KBM-7 (cell line): ENCODE data around the gene NME3.
"Not testable (repeated sequence)": the region's sequence is repeated elsewhere in the genome, so short reads cannot be mapped to it uniquely, and the experiment has no call there.

Experiments used
- DNase-seq: peaks from one replicate; pipeline ENCODE4 v3.0.0-alpha.2; 2015
- in situ Hi-C: fragments of 300-500 bp; cut with MboI; formaldehyde crosslinking; loops from 2 replicates; pipeline ENCODE4 v1.14.3; 2020; ENCODE audit warnings: low sequenced_read_pairs, low pct_unique_long_range_greater_than_20kb, mixed read lengths

NME3 gene

DNA sequence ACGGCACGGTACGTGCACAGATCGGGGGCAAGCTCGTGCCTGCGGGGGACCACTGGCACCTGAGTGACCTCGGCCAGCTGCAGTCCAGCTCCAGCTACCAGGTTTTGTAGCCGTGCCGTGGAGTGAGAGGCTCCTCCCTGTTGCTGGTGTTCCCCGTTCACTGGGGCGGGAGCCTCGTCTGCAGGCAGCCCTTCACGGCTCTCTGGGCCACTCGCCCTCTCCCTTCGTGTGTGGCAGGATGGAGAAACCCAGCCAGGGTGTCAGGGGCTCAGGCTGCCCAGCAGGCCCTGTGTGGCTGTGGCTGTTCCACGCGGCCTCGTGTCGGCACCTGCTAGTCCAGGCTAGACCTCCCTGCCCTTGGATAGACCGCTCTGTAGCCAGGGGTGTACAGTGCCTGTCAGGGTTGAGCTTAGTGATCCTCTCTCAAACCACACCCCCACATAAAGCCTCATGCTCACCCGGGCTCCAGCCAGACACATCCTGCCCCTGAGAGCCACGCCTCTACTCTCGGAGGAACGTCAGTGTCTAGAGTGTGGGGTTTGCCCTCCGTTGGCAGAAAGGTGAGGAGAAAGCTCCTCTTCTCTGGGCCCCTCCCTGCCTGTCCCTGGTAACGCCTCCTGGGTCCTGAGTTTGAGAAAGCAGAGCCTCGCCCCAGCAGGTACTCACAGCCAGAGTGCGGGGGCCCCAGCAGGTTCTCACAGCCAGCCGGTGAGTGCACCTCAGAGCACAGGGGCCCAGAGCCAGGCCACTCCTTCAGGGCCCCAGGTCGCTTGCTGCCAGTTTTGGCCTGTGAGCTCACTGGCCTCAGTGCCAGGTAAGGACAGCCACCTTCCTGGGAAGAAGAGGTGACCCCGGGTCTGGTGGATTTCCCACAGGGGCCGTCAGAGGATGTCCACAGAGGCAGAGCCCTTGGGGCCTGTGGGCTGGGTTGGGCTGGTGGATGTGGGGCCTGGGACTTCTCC lies 27.7 kb downstream of the NME3 start:
- in situ Hi-C loops, result no loop called here
- no peak for DNase-seq

DNA sequence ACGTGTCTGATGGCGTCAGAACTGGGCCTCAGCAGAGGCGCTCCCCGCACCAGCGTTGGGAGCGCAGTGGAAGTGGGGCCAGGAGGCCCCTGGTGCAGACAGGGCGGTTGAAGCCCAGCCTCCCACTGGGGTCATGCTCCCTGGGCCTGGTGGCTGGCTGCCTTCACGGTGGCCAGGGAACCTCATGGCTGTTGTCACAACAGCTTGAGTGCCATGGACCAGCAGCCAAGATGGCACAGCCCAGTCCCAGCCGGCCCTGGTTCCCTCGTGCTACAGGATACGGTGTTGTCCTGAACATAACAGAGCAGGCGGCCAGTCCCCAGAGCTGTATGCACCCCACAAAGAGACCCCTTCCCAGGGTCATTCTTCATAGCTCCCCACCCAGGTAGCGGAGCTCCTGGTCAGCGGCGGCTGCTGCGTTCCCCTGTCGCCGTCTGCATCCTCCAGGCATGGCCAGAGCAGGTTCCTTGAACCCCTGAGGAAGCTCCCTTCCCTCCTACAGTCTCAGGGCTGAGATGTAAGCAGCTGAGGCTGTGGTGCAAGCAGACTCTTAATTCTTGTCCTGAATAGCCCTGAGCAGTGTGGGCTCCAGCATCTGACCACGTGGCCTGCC lies 29.7 kb downstream of the NME3 start:
- no peak for DNase-seq
- in situ Hi-C loops, result no loop called here

DNA sequence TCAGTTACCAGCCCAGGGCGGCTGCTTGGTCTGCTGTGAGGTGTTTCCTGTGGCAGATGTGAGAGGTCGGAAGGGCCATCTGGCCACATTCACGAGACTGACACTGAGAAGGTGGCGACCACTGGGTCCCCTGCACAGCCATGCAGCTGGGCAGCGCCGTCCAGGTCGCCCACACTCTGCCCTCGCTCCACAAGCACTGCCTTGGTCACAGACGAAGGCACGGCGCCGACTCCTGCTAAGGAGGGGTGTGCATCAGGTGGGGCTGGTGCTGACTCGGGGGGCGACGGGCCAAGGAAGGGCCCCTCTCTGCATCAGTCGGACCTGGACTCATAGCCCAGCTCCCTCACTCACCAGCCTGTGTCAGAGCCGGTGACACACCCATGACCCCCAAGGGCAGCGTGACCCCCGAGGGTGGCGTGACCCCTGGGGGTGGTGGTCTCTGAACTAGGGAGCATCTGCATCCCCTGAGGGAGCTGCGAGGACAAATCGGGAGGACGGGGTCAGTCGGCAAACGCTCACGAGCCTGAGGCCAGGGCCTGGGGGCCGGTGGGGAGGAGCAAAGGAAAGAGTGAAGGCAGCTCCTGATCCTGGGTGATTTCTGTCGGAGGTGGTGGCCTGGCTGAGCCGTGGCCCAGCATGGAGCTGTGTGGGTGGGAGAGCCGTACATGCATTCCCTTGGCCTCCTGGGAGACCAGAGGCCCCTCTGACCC lies 30.4 kb downstream of the NME3 start:
- no peak for DNase-seq
- in situ Hi-C loops, result no loop called here

DNA sequence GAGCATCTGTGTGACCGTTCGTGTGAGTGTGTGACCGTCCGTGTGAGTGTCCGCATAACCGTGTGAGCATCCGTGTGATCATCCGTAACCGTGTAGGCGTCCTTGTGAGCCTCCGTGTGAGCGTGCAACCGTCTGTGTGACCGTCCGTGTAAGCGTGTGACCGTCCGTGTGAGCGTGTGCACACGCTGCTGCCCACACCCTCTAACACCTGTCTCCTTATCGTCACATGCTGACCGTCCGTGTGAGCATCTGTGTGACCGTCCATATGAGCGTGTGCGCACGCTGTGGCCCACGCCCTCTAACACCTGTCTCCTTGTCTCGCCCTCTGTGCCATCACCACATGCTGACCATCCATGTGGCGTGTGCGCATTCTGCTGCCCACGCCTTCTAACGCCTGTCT lies 31.1 kb downstream of the NME3 start:
- in situ Hi-C loops, result no loop called here
- no peak for DNase-seq

GRCh38 chr16:1734816-1735215 lies 36.5 kb downstream of the NME3 start:
- in situ Hi-C loops, result no loop called here
- DNase-seq, result no peak

DNA sequence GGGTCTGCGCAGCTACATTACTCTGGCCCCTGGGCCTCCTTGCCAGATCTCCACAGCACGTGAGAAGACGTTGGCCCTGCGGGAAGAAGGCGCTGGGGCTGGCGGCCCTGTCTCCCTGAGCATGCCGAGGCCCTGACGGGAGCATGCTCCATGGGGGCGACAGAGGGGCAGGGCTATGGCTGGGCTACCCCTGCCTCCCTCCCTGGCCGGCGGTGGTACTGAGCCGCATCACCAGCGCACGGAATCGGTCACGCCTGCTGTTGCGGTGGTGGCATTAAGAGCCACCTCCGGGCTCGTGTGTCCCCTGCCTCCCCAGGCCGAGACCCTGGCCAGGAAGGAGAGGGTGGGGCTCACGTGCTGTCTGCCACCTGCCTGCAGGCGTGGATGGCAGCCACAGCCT lies 37.2 kb downstream of the NME3 start:
- DNase-seq, result no peak
- in situ Hi-C loops, result no loop called here

- DNase-seq, in situ Hi-C loops: not testable (repeated sequence)
Observed at GRCh38 chr16:1732551-1732987, 38.8 kb downstream of the NME3 start.

GRCh38 chr16:1732071-1732470 lies 39.3 kb downstream of the NME3 start:
- no peak for DNase-seq
- in situ Hi-C loops, result no loop called here

GRCh38 chr16:1731603-1732002 lies 39.7 kb downstream of the NME3 start:
- DNase-seq, result no peak
- in situ Hi-C loops, result no loop called here

DNA sequence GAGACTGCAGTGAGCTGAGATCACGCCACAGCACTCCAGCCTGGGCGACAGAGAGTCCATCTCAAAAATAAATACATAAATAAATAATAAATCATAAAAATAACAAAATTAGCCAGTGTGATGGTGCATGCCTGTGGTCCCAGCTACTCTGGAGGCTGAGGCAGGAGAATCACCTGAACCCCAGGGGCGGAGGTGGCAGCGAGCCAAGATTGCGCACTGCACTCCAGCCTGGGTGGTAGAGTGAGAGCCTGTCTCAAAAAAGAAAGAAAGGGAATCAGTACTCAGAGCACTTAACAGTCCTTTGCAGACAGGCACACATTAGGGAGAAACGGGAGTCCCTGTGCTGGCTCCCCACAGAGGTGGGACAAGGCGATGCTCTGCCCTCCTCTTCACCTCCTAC lies 40.3 kb downstream of the NME3 start:
- DNase-seq, result no peak
- in situ Hi-C loops, result no loop called here

- in situ Hi-C loops, result no loop called here
- no peak for DNase-seq
Observed at GRCh38 chr16:1729445-1729844, 41.9 kb downstream of the NME3 start.

- in situ Hi-C loops, result no loop called here
- no peak for DNase-seq
Observed at GRCh38 chr16:1729026-1729425, 42.3 kb downstream of the NME3 start.

DNA sequence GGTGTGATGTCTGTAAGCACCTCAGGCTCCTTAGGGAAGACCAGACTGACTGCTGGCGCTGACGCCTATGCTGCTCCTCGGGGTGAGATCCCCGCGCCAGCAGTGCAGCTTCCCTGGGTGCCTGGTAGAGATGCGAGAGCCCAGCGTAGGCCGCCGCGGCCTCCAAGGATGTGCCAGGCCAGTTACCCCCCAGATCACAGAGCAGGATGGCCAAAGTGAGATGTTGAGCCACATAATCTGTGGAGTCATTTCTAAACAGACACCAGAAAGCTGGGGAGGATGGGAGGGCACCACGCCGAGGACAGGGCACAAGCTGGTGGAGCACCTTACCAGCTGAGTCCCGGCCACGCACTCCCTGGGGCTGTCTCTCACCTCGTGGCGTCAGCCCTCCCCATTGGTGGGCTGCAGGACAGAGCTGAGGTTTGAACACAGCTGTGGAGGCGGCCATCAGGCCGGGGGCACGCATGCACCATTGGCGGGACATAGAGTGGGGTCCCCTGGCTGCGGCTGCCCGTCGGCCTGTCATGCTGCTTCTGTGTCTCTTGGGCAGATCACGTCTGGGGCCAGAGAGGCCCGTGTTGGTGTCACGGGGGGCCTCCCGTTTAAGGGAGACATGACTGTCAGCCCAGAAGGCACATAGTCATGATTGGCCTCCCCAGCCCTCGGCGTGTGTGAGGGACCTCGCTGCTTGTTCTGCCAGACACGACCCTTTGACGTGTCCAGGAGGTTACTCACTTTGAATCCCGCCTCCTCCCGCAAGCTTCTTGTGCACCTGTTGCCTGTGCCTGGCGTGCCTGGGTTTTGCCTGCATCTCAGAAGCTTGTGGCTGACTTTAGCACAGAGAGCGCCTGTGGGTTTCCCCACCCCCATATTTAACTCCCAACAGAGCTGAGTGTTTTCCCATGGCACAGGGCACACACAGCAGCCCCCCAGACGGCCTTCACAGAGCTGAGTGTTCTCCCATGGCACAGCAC lies 43.4 kb downstream of the NME3 start:
- in situ Hi-C loops, result no loop called here
- DNase-seq, result no peak

- no peak for DNase-seq
- in situ Hi-C loops, result no loop called here
Observed at GRCh38 chr16:1726661-1727502, 44.5 kb downstream of the NME3 start.

DNA sequence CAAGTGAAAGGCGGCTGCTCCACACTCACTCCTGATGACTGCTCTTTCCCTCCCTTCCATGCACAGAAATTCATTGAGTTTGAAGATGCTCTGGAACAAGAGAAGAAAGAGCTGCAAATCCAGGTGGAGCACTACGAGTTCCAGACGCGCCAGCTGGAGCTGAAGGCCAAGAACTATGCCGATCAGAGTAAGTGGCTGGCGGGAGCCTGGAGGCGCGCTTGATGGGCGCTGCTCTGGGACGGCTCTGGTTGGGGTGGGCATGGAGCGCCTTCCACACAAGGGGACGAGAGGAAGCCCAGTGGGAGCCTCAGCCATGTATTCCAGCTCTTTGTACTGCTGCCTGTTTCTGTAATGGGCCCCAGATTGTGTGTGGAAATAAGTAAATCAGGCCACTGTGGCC lies 46.9 kb downstream of the NME3 start:
- in situ Hi-C loops, result no loop called here

DNA sequence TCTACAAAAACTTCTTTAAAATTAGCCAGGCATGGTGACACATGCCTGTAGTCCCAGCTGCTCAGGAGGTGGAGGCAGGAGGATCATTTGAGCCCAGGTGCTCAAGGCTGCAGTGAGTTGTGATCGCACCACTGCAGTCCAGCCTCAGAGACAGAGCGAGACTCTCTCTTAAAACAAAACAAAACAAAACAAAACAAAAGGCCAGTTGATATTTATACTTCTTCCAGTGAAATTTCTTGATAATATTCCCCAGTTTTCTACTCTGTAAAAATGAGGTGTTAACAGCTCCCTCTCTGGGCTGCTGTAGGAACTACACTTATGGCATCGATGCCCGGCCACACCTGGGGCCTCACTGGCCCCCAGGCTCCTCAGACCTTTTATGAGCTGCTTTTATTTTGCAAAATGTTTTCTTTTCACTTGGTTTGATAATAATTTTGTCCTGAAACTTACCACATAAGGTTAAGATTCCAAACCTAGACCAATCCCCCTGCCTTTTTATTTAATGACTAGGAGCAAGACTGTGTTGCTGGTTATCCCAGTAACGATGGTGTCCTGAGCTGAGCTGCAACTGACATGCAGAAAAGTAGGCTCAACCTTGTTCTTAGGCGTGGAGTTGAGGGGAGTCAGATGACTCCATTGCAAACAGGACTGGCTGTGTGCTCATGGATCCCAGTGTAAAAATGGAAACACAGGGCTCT lies 47.7 kb downstream of the NME3 start:
- peak; percentile 68 for DNase-seq
- in situ Hi-C loops, result no loop called here

More for the DNA sequence above, 46.9 kb downstream of the NME3 start:
- DNase-seq, result no peak

GRCh38 chr16:1721372-1721771 lies 50.0 kb downstream of the NME3 start:
- in situ Hi-C loops, result no loop called here
- DNase-seq, result no peak
